HG02870 (cell line): Measurements from ENCODE around the gene EEF1AKMT4.

Experiments
- ATAC-seq: cut with Tn5 transposase; IDR thresholded peaks from one replicate; pipeline ENCODE4 v1.9.1; 2021; ENCODE audit warnings: mild to moderate bottlenecking, moderate library complexity; ENCODE audit not compliant: unreplicated experiment

EEF1AKMT4 gene

GRCh38 chr3:184298759-184299487, 49.5 kb downstream of the EEF1AKMT4 start, which contains the start of gene PSMD2:
PSMD2 (plus strand) TSS chr3:184299241; CDS start chr3:184299267, 26 bp downstream.
- peak; percentile 86 for ATAC-seq

GRCh38 chr3:184299488-184300377, 50.3 kb downstream of the EEF1AKMT4 start:
- no peak for ATAC-seq

GRCh38 chr3:184300378-184300720, 50.9 kb downstream of the EEF1AKMT4 start:
- no peak for ATAC-seq

GRCh38 chr3:184305577-184305976, 56.1 kb downstream of the EEF1AKMT4 start:
- ATAC-seq: no peak

- ATAC-seq: no peak
Measured at GRCh38 chr3:184306341-184306972, 57.0 kb downstream of the EEF1AKMT4 start.

GRCh38 chr3:184307915-184308314, 58.4 kb downstream of the EEF1AKMT4 start:
- no peak for ATAC-seq
